Measurements from ENCODE around the gene TTC21B.

TTC21B gene

DNA sequence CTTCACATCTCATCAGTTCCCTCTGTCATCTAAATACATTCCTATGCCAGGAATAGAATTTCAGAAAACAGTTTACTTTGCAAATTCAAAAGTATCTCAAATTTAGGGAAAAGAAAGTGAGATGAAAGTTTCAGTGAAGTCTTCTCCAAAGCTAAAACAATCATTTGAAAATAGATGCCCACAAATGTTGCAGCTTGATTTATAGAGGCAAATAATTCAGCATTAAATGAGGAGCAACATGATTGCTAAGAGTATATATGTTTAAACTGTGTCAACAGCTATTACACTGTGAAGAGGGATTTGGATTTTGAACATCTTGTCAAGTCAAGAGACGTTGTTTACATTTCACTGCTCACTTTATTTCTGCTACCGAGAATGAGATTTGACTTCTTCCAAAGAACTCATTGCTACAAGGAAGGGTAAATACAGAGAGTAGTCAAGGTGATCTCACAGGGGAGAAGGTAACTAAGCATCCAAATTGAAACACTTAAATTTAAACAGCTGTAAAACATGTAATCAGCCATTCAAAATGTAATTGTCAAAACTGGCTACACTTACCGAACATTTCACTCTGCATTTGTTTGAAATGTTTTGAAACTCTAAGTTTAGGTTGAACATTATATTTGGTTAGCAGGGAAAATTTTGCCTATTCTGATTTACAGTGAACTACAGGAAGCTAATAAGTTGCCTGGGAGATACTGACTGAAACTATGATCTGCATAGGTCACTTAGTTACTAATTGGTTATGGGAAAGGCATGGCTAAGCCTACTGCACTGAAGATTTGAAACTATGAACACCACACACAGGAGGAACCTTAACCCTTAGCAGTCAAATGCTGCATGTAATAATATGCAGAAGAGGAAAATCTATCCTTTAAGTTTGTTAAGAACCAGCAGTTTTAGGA, 126.3 kb downstream of the TTC21B start:
- Mint-ChIP-seq H3K9me3 (no peaks in the 10 kb centered on the region), H3K4me1 (ENCODE audit: low read depth) (peaks cover 4% of the 10 kb centered on the region), H3K4me3 (no peak overlapping the region), H3K27me3 (ENCODE audit: low read depth) (peaks cover 30% of the 10 kb centered on the region), H3K27ac (no peak overlapping the region), H3K36me3 (ENCODE audit: low read depth) (no peaks in the 10 kb centered on the region)
- DNase-seq (ENCODE audit: low spot score) = no peak

GRCh38 chr2:165825041-165825440, 128.5 kb downstream of the TTC21B start:
- Mint-ChIP-seq H3K36me3 (ENCODE audit: low read depth) (no peaks in the 10 kb centered on the region), H3K4me1 (ENCODE audit: low read depth) (peaks cover 4% of the 10 kb centered on the region), H3K9me3 (no peaks in the 10 kb centered on the region), H3K27ac (no peak overlapping the region), H3K27me3 (ENCODE audit: low read depth) (peaks cover 33% of the 10 kb centered on the region), H3K4me3 (no peak overlapping the region)
- DNase-seq (ENCODE audit: low spot score) = no peak
